ENCODE measurements around the gene LIMK2.
"Not testable (repeated sequence)": the region's sequence is repeated elsewhere in the genome, so short reads cannot be mapped to it uniquely, and the experiment has no call there.

The LIMK2 gene

GRCh38 chr22:31295360-31295759 is 83.3 kb downstream of the LIMK2 start:
- DNase-seq = no peak

- DNase-seq = peak; percentile 57 to 91 (median 85)
Observed at GRCh38 chr22:31295831-31296657, 83.9 kb downstream of the LIMK2 start.

GRCh38 chr22:31300896-31301295 is 88.8 kb downstream of the LIMK2 start:
- DNase-seq = no peak

GRCh38 chr22:31302006-31302405 is 89.9 kb downstream of the LIMK2 start:
- no peak for DNase-seq

GRCh38 chr22:31302537-31302936 is 90.4 kb downstream of the LIMK2 start:
- DNase-seq = no peak

- no peak for DNase-seq
Observed at GRCh38 chr22:31305194-31305593, 93.1 kb downstream of the LIMK2 start.

- no peak for DNase-seq
Observed at GRCh38 chr22:31308181-31308580, 96.1 kb downstream of the LIMK2 start.

- peak; percentile 67 to 77 (median 72) for DNase-seq
Observed at GRCh38 chr22:31313366-31314147, 101.5 kb downstream of the LIMK2 start.

- DNase-seq = not testable (repeated sequence)
Observed at GRCh38 chr22:31314220-31314619, 102.1 kb downstream of the LIMK2 start.

GRCh38 chr22:31321421-31321820 is 109.3 kb downstream of the LIMK2 start:
- DNase-seq = no peak

GRCh38 chr22:31323578-31324550 is 111.8 kb downstream of the LIMK2 start:
- no peak for DNase-seq

- no peak for DNase-seq
Observed at GRCh38 chr22:31326877-31327276, 114.8 kb downstream of the LIMK2 start.

- no peak for DNase-seq
Observed at GRCh38 chr22:31327806-31328543, 115.9 kb downstream of the LIMK2 start.

GRCh38 chr22:31328544-31328960 is 116.5 kb downstream of the LIMK2 start:
- DNase-seq = no peak

GRCh38 chr22:31329029-31329428 is 116.9 kb downstream of the LIMK2 start:
- no peak for DNase-seq
